ENCODE results near the gene CACNG8. TPM values are rescaled to one million over a fixed set of nuclear protein-coding genes. Genes with fewer than 3 reads are reported as not detected.
"Not testable (repeated sequence)": the region's sequence is repeated elsewhere in the genome, so short reads cannot be mapped to it uniquely, and the experiment has no call there.

Gene CACNG8
- total RNA-seq, 3 donors from 2014 or later: 0.07 to 0.09 TPM; not detected in 1

DNA sequence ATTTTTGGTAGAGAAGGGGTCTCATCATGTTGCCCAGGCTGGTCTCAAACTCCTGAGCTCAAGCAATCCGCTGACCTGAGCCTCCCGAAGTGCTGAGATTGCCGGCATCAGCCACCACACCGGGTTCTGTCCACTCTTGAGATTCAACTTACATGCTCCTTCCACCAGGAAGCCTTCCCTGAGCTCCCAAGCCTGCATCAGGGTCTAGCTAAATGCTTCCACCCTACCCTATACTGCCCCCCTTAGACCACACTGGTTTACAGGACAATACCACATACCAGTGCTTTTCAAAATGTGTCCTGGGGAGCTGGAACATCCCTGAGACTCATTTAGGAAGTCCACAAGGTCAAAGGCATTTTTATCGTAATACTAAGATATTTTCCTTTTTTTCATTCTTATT lies 15.1 kb upstream of the CACNG8 start:
- TF ChIP-seq, protein P1, sequence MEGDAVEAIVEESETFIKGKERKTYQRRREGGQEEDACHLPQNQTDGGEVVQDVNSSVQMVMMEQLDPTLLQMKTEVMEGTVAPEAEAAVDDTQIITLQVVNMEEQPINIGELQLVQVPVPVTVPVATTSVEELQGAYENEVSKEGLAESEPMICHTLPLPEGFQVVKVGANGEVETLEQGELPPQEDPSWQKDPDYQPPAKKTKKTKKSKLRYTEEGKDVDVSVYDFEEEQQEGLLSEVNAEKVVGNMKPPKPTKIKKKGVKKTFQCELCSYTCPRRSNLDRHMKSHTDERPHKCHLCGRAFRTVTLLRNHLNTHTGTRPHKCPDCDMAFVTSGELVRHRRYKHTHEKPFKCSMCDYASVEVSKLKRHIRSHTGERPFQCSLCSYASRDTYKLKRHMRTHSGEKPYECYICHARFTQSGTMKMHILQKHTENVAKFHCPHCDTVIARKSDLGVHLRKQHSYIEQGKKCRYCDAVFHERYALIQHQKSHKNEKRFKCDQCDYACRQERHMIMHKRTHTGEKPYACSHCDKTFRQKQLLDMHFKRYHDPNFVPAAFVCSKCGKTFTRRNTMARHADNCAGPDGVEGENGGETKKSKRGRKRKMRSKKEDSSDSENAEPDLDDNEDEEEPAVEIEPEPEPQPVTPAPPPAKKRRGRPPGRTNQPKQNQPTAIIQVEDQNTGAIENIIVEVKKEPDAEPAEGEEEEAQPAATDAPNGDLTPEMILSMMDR (IDR thresholded peaks at IDR 0.05): no peak
- no peak overlapping the region for H3K4me3 ChIP-seq
- intact Hi-C loops (cut with DNase I, micrococcal nuclease): no loop called here
- H3K4me1 ChIP-seq (ENCODE audit: low read depth): no peaks in the 10 kb centered on the region
- no peak for DNase-seq
- H3K9me3 ChIP-seq: no peaks in the 10 kb centered on the region
- H3K36me3 ChIP-seq (ENCODE audit: low read depth): no peaks in the 10 kb centered on the region
- ATAC-seq: no peak

DNA sequence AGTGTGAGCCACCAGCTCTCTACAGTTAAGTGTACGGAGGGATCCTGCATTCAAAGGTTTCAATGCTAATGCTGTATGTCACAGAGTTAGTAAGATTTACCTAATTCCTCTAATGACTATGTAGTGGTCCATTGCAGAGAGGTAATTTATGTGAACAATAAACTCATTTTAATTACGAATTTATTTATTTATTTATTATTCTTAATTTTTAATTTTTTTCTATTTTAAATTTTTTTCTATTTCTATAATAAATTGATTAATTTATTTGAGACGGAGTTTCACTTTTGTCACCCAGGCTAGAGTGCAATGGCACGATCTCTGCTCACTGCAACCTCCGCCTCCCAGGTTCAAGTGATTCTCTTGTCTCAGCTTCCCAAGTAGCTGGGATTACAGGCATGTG lies 14.1 kb upstream of the CACNG8 start:
- DNase-seq; intact Hi-C loops (cut with DNase I, micrococcal nuclease); H3K4me1 ChIP-seq (ENCODE audit: low read depth); ATAC-seq; H3K4me3 ChIP-seq; H3K36me3 ChIP-seq (ENCODE audit: low read depth); H3K9me3 ChIP-seq: not testable (repeated sequence)

DNA sequence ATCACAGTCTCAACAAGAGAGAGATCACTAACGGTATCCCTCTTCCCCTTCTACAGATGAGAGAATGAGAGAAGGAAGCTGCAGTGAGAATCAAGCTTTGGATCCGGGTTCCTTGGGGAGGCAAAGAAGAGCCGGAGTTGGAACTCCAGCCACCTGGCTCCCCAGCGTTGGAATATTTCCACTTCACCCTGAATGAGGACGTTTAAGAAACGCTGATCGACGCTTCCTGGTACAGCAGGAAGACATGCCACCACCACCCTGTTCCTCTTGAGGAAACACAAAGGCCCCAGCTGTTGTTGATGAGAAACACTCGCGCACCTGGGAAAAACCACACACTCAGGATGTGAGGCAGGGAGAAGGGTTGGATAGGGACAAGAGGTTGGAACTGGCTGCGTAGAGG lies 11.3 kb upstream of the CACNG8 start:
- no peaks in the 10 kb centered on the region for H3K4me1 ChIP-seq (ENCODE audit: low read depth)
- no peaks in the 10 kb centered on the region for H3K9me3 ChIP-seq
- H3K4me3 ChIP-seq: no peak overlapping the region
- no peaks in the 10 kb centered on the region for H3K36me3 ChIP-seq (ENCODE audit: low read depth)
- ATAC-seq (no peak), DNase-seq (no peak)
- TF ChIP-seq, protein P1 (IDR thresholded peaks at IDR 0.05): no peak
- intact Hi-C loops (cut with DNase I, micrococcal nuclease): no loop called here

DNA sequence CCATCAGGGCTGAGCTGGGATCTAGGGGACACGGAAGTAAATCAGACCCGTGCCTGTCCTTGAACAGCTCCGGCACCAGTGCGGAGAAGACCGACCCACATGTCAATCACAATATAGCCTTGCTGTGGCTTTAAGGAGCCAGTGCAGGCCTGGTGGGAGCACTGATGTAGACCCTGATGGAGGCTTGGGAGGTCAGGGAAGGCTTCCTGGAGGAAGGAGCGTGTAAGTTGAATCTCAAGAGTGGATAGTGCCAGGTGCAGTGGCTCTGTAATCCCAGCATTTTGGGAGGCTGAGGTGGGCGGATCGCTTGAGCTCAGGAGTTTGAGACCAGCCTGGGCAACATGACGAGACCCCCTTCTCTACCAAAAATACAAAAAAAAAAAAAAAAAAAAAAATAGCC lies 10.8 kb upstream of the CACNG8 start:
- no peak for DNase-seq
- Histone ChIP-seq H3K36me3 (ENCODE audit: low read depth) (no peaks in the 10 kb centered on the region), H3K9me3 (no peaks in the 10 kb centered on the region), H3K4me3 (no peak overlapping the region), H3K4me1 (ENCODE audit: low read depth) (no peaks in the 10 kb centered on the region)
- intact Hi-C loops (cut with DNase I, micrococcal nuclease): no loop called here
- TF ChIP-seq, protein P1 (IDR thresholded peaks at IDR 0.05): no peak
- no peak for ATAC-seq

DNA sequence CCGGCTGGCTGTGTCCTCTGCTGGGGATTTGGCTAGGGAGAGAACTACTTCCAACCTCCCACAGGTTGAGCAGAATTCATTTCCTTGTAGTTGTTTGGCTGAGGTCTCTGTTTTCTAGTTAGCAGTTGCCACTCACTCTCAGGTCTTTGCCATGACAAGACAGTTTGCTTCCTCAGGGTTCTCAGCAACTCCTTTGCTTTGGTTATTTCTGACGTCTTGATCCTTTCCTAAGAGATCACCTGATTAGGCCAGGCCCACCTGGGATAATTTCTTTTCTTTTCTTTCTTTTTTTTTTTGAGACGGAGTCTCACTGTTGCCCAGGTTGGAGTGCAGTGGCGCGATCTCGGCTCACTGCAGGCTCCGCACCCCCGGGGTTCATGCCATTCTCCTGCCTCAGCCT lies 9.4 kb upstream of the CACNG8 start:
- no peaks in the 10 kb centered on the region for H3K9me3 ChIP-seq
- DNase-seq (no peak), ATAC-seq (no peak)
- H3K4me3 ChIP-seq: no peak overlapping the region
- intact Hi-C loops (cut with DNase I, micrococcal nuclease): no loop called here
- no peaks in the 10 kb centered on the region for H3K36me3 ChIP-seq (ENCODE audit: low read depth)
- no peaks in the 10 kb centered on the region for H3K4me1 ChIP-seq (ENCODE audit: low read depth)
- TF ChIP-seq, protein P1 (IDR thresholded peaks at IDR 0.05): no peak

DNA sequence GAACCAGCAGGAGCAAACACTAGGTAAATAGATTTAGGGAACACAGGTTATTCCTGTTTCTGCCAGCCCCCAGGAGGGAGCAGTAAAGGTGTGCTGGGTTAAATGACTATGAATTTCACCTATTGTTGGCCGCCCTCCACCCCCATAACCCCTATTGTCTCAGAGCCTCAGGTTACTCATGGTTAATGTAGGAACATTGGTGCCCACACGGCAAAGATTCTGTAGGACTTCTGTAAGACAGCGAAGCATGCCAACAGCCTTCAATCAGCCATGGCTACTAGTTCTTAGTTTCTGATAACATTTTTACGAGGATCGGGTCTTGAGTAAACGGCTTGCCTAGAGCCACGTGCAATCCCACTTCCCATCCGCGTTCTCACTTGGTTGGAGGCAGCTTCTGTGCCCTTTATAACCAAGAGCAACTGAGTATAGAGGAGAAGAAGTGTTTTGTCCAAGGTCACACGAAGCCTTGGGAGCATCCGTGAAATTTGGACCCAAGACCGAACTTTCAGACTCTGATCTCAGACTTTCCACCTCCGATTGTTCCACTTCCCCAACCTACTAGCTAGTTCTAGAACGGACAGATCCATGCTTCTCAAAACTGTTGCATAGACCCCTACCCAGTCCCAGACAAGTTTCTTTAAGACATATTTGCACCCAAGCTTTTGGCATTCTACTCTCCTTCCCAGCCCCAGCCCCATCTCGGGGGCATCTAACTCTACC lies 5.1 kb upstream of the CACNG8 start:
- TF ChIP-seq, protein P1 (IDR thresholded peaks at IDR 0.05): no peak
- no peak overlapping the region for H3K4me3 ChIP-seq
- no peaks in the 10 kb centered on the region for H3K9me3 ChIP-seq
- DNase-seq: no peak
- no peak for ATAC-seq
- intact Hi-C loops (cut with DNase I, micrococcal nuclease): no loop called here
- no peaks in the 10 kb centered on the region for H3K36me3 ChIP-seq (ENCODE audit: low read depth)
- H3K4me1 ChIP-seq (ENCODE audit: low read depth): no peaks in the 10 kb centered on the region
